ENCODE data around the gene NSUN7.
"Not testable (repeated sequence)": the region's sequence is repeated elsewhere in the genome, so short reads cannot be mapped to it uniquely, and the experiment has no call there.

NSUN7 gene

GRCh38 chr4:40749717-40750460, at the start of gene NSUN7:
Gene NSUN7, plus strand, starts transcription at chr4:40749955. Its CDS starts 739 bp downstream, at chr4:40750694.
- DNase-seq: peak; percentile 89

- DNase-seq: no peak
Observed at GRCh38 chr4:40702137-40702799, 47.5 kb upstream of the NSUN7 start.

- DNase-seq: no peak
Observed at GRCh38 chr4:40702800-40703151, 47.0 kb upstream of the NSUN7 start.

DNA sequence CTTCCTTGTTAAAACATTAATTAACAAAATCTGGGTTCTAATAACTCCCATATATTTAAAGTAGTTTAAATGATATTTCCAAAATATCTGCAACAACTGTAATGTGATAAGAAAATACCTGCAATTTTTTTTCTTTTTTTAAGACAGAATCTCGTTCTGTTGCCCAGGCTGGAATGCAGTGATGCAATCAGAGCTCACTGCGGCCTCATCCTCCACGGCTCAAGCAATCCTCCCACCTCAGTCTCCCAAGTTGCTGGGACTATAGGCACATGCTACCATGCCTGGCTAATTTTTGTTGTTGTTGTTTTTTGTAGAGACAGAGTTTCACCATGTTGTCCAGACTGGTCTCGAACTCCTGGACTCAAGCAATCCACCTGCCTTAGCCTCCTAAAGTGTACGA, 45.7 kb upstream of the NSUN7 start:
- no peak for DNase-seq

DNA sequence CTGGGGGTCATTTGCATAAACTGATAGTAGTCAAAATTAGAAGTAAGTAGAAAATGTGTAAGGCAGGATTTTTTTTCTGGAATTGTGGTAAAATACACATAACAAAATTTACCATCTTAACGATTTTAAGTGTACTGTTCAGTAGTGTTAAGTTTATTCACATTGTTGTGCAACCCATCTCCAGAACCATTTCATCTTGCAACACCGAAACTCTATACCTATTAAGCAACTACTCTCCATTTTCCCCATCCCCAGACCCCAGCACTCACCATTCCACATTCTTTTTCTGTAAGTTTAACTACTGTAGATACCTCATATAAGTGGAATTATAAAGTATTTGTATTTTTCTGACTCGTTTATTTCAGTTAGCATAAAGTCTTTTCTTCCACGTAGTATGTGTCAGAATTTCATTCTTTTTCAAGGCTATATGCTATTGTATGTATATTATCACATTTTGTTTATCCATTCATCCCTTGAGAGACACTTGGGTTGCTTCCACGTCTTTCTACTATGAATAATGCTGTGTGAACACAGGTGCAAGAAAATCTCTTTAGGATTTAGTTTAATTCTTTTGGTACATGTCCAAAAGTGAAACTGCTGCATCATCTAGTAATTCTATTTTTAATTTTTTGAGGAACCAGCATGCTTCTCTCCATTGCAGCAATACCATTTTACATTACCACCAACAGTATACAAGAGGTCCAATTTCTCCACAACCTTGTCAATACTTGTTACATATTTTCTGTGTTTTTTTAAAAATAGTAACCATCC, 39.1 kb upstream of the NSUN7 start:
- no peak for DNase-seq

DNA sequence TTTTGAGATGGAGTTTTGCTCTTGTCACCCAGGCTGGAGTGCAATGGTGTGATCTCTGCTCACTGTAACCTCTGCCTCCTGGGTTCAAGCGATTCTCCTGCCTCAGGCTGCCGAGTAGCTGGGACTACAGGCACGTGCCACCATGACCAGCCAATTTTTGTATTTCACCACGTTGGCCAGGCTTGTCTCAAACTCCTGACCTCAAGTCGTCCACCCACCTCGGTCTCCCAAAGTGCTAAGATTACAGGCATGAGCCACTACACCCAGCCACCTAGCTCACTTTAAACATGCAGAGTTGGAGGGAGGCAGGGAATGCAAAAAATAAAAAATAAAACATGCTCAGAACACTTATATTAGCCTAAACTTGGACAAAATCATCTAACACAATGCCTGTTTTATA, 36.8 kb upstream of the NSUN7 start:
- not testable (repeated sequence) for DNase-seq

DNA sequence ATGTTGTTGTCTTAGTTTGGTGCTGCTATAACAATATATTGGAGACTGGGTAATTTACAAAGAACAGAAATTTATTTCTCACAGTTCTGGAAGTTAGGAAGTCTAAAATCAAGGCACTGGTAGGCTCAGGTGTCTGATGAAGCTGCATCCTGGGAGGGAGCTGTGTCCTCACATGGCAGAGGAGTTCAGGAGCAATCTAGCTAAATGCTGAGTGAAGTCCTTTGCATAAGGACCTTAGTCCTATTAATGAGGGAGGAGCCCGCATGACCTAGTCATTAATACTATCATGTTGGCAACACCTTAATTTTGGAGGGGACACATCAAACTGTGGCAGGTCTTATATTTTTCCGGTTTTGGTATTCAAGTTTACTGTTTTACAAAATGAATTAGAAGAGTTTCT, 36.0 kb upstream of the NSUN7 start:
- DNase-seq: no peak

DNA sequence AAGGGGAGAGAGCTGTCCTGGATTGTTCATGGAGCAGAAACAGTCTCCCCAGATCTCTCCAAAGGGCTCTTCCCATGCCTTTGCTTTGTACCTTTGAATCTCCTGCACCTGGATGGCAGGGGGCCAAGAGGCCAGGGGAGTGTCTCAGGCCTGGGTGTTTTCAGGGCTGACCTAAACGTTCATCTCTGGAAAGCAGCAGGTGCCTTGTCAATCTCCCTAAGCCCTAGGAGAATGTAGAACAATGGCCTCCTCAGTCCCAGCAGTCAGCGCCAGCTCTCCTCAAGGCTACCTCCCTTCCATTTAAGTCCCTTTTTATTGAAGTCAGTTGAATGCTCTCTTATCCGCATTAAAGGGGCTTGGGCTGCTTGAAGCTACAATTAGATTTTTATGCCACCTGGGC, 31.2 kb upstream of the NSUN7 start:
- DNase-seq: peak; percentile 21

- DNase-seq: peak; percentile 64
Observed at GRCh38 chr4:40719008-40719623, 30.6 kb upstream of the NSUN7 start.

DNA sequence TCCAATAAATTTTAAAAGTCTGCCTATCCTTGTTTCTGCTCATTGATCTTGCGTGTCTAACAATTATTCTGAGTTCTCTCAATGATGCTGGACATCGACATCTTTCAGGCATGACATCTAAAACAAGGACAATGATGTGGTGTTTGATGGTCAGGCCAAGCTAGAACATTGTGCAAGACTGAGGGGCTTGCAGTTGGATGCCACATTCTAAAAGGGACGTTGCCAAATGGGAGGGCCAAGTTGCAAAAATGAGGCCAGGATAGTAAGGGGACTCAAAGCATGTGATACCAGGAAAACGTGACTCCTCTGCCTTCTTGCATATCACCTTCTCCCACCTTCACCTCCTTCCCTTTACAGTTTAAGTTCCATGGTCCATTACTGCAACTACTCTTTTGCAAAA, 29.4 kb upstream of the NSUN7 start:
- no peak for DNase-seq

- no peak for DNase-seq
Observed at GRCh38 chr4:40720916-40721315, 28.8 kb upstream of the NSUN7 start.

GRCh38 chr4:40721730-40722171, 28.0 kb upstream of the NSUN7 start:
- no peak for DNase-seq

GRCh38 chr4:40722576-40723161, 27.1 kb upstream of the NSUN7 start:
- no peak for DNase-seq

DNA sequence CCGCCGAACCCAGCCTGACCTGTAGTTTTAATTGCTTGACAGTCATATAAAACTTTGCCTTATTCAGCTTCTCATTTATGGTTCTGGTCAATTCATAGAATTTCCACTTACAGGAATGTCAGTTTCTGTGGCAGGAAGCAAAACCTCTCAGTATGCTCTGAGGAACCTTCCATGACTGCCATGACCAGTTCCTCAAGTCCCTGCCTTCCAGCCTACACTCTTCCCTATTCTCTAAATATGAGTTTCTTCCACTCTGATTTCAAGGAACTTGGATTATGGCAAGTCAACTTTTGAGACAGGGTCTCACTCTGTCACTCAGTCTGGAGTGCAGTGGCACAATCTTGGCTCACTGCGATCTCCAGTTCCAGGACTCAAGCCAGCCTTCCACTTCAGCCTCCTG, 26.0 kb upstream of the NSUN7 start:
- no peak for DNase-seq

DNA sequence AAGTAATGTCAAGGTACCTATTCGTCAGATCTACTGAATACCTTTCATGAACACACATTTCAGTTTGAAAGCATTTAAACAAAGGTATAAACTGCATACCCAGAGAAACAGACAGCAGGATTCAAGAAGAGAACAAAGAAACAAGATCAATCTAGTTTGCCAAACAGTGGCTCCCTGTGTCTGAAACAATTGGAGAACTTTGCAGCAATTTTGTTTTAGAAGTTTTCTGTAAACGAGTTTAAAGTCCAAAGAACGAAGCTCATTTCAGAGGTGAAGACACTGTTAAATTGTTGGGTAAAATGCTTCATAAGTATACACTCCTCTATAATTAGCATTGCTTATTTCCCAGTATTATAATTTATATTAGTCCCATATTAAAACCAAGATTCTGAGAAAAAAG, 21.4 kb upstream of the NSUN7 start:
- DNase-seq: no peak

DNA sequence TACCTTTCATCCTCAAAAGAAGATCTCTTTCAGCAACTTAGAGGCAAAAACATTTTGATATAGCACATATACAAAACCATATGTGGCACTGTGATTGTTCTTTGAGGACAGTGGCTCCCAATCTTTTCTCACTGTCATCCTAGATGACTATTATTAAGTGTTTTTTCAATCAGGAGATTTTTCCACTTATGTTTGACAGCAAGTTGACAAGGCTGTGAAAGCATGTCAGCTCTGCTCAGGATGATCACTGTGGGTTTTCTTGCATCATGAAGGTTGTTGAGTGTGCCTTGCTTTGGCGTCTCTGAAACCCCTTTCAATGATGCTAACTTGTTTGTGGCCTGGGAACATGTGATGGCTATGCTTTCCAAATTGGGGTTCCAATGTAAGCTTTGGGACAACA, 20.2 kb upstream of the NSUN7 start:
- DNase-seq: no peak

DNA sequence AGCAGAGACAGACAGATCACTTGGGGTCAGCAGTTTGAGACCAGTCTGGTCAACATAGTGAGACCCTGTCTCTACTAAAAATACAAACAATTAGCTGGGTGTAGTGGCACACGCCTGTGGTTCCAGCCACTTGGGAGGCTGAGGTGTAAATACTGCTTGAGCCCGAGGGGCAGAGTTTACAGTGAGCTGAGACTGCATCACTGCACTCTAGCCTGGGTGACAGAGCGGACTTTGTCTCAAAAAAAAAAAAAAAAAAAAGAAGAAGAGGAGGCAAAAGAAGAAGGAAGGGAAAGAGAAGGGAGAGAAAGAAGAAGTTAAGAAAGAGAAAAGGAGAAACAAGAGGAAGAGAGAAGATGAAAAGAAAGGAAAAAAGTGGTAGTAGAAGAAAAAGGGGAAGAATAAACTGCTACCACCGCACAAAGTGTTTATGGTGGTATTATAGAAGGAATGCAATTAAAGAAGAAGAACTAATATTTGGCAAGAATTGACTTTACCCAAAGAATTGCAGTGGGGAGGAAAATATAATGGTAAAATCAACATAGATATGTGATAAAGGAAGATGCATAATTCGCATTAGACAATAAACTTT, 19.6 kb upstream of the NSUN7 start:
- DNase-seq: no peak

DNA sequence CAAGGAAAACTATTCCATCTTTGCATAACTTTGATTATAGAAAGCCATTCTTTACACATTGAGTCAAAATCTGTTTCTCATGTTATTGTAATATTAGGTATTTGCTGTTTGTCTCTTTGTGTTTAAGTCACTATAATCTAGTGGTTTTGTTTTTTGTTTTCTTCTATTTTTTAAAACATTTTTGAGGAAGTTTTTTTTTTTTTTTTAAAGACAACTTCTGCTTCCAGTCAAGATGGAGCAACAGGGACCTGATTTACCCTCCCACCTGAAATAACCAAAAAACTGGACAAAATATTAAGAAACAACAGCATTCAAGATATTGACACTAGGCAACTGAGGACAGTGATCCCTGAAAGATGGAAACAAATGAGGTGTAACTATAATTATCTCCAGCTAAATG, 18.4 kb upstream of the NSUN7 start:
- no peak for DNase-seq

DNA sequence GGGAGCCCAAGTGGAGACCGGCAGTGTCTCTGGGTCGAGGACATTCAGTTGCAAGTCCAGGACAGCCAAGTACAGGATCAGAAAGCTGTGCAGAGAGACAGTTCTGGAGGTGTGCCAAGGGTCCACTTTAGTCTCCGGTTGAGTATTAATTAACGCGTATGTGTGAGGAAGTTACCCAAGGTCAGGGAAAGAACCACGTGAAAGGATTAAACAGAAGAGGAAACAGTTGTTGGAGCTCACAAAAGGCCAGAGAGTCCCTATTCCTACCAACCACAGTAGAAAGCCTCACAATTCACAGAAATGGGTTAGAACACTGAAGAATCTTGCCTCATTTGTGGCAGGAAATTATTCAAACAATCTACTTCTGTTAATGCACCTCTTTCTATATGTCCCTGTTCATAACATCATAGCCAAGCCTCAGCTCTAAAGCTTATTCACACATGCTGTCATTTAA, 17.9 kb upstream of the NSUN7 start:
- peak; percentile 69 for DNase-seq

- DNase-seq: no peak
Observed at GRCh38 chr4:40733752-40734151, 16.0 kb upstream of the NSUN7 start.

DNA sequence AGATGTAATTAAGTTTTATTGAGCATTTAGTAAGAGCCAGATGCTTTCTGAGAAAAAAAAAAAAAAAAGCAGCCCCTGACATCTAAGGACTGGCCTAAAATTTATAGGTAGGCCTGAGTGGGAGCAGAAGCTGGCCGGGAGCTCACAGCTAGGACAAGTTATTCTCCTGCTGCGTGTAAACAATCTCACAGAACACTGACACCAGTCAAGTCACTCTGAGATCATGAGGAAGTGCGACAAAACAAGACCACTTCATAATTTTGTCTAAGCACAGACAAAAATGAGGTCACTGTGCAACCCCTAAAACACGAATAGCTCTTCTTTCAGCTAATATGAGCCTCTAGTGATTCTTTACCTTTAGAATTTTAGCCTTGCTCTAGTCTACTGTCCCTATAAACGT, 15.3 kb upstream of the NSUN7 start:
- no peak for DNase-seq

GRCh38 chr4:40736910-40737309, 12.8 kb upstream of the NSUN7 start:
- peak; percentile 68 for DNase-seq

DNA sequence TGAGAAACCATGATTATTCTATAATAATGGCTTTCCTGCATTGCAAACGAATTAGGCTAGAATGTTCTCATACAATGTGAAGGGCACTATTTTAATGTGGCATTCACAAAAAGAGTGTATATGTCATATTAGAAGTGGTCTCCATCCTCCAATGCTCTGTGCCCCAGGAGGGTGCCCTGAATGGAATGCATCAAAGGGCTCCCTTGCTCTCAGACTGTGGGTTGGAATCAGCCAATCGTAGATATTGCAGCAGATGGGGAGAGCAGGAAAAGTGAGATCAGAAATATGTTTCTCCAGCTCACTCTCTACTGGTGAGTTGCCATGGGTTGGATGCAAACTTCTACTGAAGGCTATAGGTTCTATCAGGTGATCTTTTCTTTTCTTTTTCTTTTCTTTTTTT, 11.9 kb upstream of the NSUN7 start:
- no peak for DNase-seq
